ENCODE results near the gene PDE6B. TPM values are rescaled to one million over a fixed set of nuclear protein-coding genes. Genes with fewer than 3 reads are reported as not detected.

Gene PDE6B
- total RNA-seq, 1 donor from 2014 or later, result 12.5 TPM

Other genes with a start within 250 kb of the PDE6B start
- gene ZNF721, start 126.4 kb upstream of the PDE6B start, total RNA-seq, result 33.8 and 34.5 TPM in 2 replicates
- 66.5 and 72.5 TPM in 2 replicates for gene PIGG, start 126.4 kb upstream of the PDE6B start, total RNA-seq
- gene TMEM271, start 49.3 kb upstream of the PDE6B start, total RNA-seq, result not detected in 2 replicates
- 177 and 182 TPM in 2 replicates for gene ATP5ME, start 48.7 kb downstream of the PDE6B start, total RNA-seq
- gene MYL5, start 49.0 kb downstream of the PDE6B start, total RNA-seq, result 27.9 and 29.2 TPM in 2 replicates
- 0.66 and 1.0 TPM in 2 replicates for gene SLC49A3, start 63.6 kb downstream of the PDE6B start, total RNA-seq
- 41.8 and 43.1 TPM in 2 replicates for gene PCGF3, start 80.3 kb downstream of the PDE6B start, total RNA-seq
- 2.1 and 3.1 TPM in 2 replicates for gene CPLX1, start 200.6 kb downstream of the PDE6B start, total RNA-seq